Measurements from ENCODE around the gene THAP7. TPM values are rescaled to one million over a fixed set of nuclear protein-coding genes. Genes with fewer than 3 reads are reported as not detected.

Gene THAP7
- total and polyA plus RNA-seq, 9 of the 15 experiments (the other 6 are each of a cell fraction or from before 2014, with no cell fraction given): 7.9 to 263 (median 84.1) TPM

- TF ChIP-seq TEAD1 (CRISPR knock-in tag; IDR thresholded peaks at IDR 0.05) (peak in 1 of 2 experiments; percentile 19; a peak in 1 of 4 replicates), HDAC3 (IDR thresholded peaks at IDR 0.05; ENCODE audit: borderline replicate concordance, partially characterized antibody) (no peak), HIVEP1 (CRISPR knock-in tag; IDR thresholded peaks at IDR 0.05) (peak; percentile 72; the same call in 1 of the 2 replicates), ZNF561 (CRISPR knock-in tag; conservative IDR thresholded peaks at IDR 0.05) (0 out of 2 replicates have a peak, but pooled peaks have one; percentile 53), HOMEZ (CRISPR knock-in tag; IDR thresholded peaks at IDR 0.05) (0 out of 2 replicates have a peak, but pooled peaks have one; percentile 87), MYBL2 (IDR thresholded peaks at IDR 0.05; ENCODE audit: low read depth) (no peak), MYBL2 (CRISPR knock-in tag; IDR thresholded peaks at IDR 0.05; ENCODE audit: borderline replicate concordance) (no peak), NR3C1 (CRISPR knock-in tag; IDR thresholded peaks at IDR 0.05) (no peak), BRF2 (IDR thresholded peaks at IDR 0.05; ENCODE audit: borderline replicate concordance, insufficient read depth, insufficient read length) (no peak), NFIX (CRISPR knock-in tag; IDR thresholded peaks at IDR 0.05; ENCODE audit: low read depth) (0 out of 2 replicates have a peak, but pooled peaks have one; percentile 5), CC2D1A (IDR thresholded peaks at IDR 0.05) (no peak), ZNF764 (CRISPR knock-in tag; IDR thresholded peaks at IDR 0.05; ENCODE audit: low read depth) (0 out of 2 replicates have a peak, but pooled peaks have one; percentile 49), PRDM10 (IDR thresholded peaks at IDR 0.05; ENCODE audit: partially characterized antibody) (no peak)
- TF ChIP-seq, protein P1, sequence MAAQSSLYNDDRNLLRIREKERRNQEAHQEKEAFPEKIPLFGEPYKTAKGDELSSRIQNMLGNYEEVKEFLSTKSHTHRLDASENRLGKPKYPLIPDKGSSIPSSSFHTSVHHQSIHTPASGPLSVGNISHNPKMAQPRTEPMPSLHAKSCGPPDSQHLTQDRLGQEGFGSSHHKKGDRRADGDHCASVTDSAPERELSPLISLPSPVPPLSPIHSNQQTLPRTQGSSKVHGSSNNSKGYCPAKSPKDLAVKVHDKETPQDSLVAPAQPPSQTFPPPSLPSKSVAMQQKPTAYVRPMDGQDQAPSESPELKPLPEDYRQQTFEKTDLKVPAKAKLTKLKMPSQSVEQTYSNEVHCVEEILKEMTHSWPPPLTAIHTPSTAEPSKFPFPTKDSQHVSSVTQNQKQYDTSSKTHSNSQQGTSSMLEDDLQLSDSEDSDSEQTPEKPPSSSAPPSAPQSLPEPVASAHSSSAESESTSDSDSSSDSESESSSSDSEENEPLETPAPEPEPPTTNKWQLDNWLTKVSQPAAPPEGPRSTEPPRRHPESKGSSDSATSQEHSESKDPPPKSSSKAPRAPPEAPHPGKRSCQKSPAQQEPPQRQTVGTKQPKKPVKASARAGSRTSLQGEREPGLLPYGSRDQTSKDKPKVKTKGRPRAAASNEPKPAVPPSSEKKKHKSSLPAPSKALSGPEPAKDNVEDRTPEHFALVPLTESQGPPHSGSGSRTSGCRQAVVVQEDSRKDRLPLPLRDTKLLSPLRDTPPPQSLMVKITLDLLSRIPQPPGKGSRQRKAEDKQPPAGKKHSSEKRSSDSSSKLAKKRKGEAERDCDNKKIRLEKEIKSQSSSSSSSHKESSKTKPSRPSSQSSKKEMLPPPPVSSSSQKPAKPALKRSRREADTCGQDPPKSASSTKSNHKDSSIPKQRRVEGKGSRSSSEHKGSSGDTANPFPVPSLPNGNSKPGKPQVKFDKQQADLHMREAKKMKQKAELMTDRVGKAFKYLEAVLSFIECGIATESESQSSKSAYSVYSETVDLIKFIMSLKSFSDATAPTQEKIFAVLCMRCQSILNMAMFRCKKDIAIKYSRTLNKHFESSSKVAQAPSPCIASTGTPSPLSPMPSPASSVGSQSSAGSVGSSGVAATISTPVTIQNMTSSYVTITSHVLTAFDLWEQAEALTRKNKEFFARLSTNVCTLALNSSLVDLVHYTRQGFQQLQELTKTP (IDR thresholded peaks at IDR 0.05; ENCODE audit: low read depth in 1 of 2, partially characterized antibody in 2 of 2): no peak
Measured at GRCh38 chr22:21025763-21026755, 24.1 kb upstream of the THAP7 start (continued).
